SH-SY5Y (cell line): ENCODE results near the gene RTL10.

Experiments used
- GATA2 ChIP-seq: IDR thresholded peaks from 2 replicates; pipeline ENCODE4 v1.6.1; 2011; ENCODE audit warnings: mild to moderate bottlenecking, low read depth, low read length
- GATA3 ChIP-seq: IDR thresholded peaks from 2 replicates; pipeline ENCODE4 v1.6.1; 2011; ENCODE audit warnings: low read depth, mild to moderate bottlenecking, low read length, moderate library complexity

DNA sequence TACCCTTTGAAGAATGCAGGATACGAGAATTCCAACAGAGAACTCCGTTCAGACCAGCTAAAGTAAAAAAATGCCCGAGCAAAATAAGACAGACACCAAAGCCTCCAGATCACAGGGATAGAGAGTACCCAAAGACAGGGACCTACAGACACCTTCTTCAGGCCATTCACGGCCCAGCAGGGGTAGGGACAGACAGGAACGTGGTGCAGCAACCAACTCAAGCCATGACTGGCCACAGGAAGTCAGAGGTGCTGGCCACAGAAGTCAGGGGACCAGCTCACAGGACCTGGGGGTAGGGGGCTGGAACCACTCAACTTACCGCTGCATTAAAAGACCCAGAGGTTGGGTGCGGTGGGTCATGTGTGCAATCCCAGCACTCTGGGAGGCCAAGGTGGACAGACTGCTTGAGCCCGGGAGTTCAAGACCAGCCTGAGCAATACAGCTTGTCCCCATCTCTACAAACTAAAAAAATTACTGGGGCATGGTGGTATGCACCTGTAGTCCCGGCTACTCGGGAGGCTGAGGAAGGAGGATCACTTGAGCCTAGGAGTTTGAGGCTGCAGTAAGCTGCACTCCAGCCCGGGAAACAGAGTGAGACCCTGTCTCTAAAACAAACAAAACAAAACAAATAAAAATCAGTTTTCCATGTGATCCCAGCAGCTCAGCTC is 47.0 kb upstream of the RTL10 start:
- TF ChIP-seq GATA2: no peak
- no peak for TF ChIP-seq GATA3
